ENCODE data around the gene SRD5A3.

The SRD5A3 gene

DNA sequence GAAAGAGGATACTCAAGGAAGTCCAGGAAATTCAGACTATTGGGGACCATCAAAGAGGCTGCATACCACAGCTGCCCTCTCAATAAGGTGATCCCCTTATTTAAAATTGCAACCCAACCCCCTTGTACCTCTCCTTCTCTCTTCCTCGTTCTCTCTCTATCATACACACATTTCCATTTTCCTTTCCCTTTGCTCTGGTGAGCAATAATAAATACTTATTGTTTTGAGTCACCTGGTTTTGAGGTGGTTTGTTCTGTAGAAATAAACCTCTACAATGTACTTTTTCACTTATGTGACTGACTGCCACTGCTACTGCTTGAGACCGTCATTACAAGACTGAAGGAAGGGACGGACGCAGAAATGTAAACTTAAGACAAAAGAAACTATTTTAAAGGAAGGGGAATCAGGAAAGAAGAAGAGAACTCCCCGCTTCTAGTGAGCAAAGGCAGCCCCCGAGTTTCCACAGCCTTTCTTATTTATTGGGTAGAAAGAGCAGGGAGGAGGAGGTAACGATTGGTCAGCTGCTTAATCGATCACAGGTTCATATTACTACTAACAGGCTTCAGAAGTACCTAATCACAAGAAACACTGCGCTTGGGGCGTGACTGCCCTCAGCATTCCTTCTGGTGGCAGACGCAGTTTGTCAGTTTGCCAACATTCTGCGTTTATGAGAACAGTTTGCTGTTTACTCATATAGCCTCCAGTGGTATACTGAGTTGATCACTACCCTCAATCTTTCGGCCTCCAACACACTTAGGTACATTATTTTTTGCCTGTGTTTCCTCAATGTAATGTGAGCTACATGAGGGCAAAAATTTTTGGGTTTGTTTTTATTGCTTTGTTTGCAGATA lies 32.8 kb downstream of the SRD5A3 start:
- DNase-seq: no peak

DNA sequence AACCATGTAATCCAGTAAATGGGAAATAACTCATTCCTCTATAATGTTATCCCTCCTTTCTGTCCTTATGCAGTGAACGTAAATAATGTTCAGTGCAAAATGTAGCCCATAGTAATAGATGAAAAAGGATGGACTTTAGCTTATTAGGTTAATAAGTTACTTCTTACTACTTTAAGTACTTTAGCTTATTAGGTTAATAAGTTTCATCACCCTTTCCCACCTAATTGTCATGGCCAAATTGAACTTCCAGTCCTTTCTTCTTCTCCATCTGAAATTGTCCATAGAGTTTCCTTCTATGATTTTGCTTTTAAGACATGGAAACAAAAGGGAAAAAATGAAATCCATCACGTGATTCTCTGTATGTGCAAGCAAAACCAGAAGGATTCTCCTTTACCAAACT lies 34.5 kb downstream of the SRD5A3 start:
- no peak for DNase-seq

DNA sequence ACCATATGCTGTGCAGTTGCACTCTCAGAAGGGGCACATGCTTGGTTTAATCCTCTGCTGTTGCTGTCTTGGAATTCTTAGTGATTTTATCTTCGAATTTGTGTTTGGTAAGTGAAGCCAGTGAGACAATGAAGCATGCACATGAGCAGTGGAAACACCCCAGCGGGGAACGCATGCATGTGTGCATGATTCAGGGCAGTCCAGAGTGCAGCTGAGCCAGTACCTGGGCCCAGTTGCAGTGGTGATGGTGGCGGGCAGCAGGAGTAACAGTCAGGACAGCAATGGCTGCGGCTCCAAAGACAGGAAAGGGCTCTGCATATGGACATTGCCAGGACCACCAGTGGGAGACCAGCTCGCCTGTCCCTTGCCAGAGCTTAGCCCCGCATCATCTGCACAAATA lies 35.5 kb downstream of the SRD5A3 start:
- DNase-seq: no peak

DNA sequence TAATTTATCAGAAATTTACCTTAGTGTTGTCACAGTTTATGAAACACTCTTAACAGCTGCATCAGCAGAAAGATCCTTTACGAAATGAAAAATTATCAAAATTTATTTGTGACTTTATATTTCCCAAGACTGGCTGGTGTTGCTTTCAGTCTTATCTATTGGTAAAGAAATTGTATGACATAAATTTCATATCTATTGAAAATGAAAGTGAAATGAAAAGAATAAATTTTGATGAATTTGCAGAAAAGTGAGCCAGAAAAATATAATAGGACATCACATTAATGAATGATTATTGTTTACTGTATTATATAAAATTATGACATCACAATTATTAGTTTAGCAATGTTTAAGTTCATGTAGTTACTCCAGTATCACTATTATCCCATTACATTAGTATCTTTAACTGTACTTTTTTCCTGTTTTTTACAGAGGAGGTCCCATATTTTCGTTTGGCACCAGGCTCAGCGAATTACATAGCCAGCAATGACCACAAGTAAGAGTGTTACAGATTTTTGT lies 36.5 kb downstream of the SRD5A3 start:
- DNase-seq: no peak

DNA sequence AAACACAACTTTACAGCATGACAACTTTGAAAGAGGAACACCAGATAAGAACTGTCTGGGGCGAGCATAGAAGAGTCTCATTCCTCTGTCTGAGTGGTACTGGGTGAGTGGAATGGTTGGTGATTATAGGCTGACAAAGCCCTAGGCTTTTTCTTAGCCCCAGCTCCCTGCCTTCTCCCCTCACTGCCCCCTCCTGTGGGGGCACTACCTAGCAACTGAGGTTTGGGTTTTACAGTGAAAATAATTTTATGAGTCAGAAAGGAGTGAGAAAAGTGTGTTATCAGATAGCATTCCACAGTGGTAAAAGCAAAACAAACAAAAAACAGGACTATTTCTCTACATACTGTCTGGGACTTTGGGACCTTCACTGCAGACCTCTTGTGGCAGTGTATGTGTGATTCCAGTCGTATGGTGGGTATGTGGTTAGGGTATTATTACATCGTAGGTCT lies 39.2 kb downstream of the SRD5A3 start:
- no peak for DNase-seq

DNA sequence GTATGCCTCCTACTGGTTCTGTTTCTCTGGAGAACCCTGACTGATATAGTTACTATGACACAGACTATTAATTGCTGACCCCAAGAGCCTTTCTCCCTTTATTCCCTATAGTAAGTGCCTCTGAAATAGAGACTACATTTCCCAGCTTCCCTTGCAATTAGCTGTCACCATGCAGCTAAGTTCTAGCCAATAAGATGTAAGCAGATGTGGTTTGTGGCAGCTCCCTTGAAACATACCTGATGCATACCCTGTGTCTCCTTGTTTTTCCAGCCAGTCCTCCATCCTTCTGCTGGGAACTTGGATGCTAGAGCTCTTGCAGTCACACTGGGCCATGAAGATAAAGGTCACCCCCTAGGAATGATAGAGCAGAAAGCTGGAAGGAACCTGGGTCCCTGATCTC lies 40.0 kb downstream of the SRD5A3 start:
- no peak for DNase-seq

DNA sequence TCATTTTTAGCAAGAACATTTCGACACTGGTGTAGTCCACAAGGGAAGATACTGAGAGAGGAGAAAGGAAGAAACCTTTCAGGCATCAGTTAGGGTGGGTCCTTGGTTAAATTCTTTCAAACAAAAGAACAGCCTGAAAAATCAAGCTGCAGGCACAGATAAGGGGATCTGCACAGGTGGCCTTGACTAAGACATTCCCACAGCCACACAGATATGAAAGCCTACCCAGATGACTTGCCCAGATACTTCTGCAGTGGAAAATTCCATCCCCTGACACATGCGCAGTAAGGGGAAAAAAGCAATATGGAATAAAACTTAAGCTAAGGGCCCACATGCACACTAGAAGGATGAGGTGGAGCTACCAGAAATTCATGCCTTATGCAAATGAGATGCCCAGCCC lies 40.8 kb downstream of the SRD5A3 start:
- DNase-seq: no peak

DNA sequence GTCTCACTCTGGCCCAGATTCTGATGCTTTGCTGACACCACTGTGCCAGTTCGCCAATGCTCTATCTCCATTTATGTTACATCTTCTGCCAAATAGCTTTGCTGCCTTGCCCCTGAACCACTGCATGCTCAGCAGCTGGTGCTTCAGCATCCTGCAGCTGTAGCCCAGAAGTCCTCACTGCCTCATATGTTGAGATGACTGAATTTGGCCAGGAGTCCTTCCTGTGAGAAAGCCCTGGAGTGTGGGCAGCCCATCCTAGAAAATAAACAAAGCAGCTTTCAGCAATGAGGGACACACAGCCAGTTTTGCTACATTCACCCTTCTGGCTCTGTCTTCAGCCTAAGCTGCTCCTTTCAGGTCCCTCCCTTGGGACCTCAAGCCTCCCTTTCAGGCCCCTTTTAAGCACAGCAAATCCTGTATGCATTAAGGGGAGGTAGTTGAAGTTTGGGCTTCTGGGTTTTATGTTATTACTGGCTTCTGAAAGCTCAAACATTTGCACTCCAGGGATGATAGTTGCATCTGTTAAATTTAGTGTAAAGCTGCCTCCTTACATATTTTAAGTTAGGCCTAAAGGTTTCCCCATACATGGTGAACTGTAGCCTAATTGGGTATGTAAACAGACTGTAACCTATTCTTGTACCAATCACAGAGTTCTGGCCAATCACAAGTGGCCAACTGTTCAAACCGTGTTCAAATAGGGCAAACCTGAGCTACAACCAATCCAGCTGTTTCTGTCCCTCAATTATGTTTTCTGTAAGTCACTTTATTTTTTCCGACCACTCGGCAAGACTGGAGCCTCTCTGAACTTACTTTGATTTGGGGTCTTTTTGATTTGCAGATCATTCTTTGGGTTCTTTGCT lies 47.6 kb downstream of the SRD5A3 start:
- DNase-seq: no peak

DNA sequence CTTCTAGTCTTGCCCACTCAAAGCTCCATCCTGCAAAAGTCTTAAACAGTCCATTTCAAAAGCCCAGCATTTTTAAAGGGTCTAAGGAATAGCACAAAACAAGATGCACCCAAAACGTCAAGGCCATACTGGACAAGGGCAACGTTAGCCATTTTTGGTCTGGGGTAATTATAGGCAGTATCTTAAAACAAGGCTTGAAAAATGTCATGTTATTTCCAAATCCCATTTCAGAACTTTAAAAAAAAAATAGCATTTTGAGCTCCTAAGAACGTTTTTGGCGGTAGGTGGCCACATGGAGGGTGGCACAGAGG lies 49.1 kb downstream of the SRD5A3 start:
- no peak for DNase-seq

DNA sequence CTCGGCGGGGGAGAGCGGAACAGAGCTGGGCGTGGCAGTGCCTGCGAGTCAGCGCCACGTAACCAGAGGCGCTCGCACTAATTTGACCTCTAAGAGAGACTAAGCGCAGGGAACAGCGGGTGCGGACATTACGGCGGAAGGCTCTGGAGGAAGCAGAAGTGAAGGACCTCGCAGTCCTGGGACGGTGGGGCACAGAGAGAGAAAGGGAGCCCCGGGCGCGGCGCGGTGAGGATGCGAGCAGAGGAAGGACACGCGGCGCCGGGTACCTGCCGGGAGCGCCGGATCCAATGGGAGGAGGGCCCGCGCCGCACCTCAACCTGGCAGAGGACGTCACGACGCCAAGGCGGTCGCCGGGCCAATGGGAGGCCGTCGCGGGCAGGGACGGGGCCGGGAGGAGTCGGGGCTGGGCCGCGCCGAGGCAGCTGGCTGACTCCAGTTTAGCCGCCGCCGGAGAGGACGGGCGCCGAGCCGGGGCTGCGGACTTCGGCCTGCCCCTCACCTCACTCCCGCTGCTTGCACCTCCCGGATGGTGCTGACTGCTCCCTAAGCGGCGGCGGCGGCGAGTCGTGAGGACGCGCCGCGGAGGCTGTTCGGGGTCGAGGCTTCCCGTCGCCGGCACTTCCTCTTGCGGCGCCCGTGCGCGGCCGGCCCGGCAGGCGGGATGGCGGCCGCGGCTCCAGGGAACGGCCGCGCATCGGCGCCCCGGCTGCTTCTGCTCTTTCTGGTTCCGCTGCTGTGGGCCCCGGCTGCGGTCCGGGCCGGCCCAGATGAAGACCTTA lies 49.7 kb downstream of the SRD5A3 start, which contains the start of gene TMEM165:
Gene TMEM165, plus strand, starts transcription at position 429 of the 779 bp plus-strand sequence. Its CDS starts 233 bp downstream, at position 662.
- DNase-seq: peak; percentile 92

DNA sequence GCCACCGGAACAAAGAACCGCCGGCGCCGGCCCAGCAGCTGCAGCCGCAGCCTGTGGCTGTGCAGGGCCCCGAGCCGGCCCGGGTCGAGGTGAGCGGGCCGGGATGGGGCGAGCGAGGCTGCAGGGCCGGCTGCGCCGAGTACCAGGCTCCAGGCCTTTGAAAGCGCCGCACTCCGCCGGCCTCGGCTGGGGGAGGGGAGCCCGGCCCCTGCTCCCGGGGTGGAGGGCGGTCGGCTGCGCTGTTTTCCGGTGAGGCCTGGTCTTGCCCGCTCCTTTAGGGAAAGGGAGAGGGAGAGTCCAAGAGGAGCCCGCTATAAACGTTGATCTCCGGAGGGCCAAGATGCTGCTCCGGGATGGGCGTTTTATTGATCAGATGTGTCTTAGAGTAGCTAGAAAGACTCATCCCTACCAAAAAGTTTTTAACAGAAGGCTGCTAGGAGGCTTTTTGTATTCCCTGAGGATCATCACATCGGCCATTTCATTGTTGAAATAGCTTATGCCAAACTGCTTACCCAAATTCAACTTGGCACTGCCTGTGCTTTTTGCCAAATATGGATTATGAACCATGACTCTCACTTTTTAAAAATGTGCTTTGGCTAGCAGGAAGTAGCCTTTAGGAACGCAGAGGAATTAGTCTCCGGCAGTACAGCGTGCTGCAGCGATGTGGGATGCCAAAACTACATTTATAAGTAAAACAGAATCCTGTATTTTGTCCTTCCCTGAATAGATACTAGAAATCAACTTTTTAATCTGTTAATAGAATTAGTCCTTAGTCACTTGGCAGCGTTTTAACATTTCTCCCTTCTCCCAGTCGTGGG lies 50.5 kb downstream of the SRD5A3 start:
- DNase-seq: peak; percentile 34

DNA sequence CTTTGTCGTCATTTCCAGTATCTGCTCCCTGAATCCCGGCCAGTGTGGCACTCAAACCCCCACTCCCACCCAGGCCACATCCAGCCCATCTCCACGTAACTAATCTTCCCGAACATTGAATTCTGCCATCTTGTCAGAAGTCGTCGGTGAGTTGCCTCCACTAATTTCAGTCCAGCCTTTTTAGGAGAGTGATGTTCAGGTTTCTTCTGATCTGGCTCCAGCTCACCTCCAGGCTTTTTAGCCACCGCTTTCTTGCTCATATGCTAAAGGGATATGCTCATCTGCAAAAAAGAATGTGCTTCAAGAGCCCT lies 51.0 kb downstream of the SRD5A3 start:
- DNase-seq: no peak

DNA sequence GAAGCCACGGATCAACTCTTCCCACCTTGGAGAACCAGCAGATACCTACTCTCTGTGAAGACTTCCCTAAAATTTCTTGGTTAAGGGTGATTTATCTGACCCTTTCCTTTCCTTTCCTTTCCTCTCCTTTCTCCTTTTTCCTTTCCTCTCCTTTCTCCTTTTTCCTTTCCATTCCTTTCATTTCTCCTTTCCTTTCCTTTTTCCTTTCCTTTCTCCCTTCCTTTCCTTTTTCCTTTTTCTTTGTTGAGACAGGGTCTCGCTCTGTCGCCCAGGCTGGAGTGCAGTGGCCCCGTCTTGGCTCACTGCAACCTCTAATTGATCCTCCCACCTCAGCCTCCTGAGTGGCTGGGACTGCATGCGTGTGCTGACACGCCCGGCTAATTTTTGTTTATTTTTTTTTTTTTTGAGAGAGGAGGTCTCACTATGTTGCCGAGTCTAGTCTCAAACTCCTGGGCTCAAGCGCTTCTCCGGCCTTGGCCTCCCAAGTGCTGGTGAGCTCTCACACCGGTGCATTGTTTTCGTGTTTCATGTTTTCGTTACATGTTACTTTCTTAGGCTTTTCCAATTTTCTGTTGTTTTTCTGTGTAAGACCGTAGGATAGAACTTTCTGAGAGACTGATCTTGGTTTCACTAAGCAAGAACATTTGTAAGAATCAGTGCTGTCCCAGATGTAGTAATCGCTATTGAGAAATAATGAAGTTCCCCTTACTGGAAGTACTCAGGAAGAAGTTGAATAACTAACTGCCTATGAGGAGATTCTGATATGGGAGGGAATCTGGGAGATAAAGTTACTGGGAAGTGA lies 51.7 kb downstream of the SRD5A3 start:
- DNase-seq: no peak

DNA sequence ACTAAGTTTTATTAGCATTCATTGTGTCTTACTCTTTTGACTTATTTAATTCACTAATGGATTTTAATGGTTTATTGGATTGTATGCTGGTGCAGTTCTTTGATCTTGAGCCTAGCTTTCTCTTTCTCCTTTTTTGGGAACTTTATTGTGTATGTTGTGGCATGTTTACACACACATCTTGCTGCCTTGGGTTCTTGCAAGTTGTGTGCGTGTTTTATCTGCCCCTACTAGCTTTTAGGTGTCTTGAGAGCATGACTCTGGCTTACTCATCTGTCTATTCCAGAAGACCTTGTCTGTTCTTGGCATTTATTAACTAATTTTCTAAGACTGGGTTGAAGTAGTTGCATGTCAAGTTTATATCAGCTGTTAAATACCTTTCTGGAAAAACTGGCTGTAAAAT lies 52.4 kb downstream of the SRD5A3 start:
- no peak for DNase-seq

DNA sequence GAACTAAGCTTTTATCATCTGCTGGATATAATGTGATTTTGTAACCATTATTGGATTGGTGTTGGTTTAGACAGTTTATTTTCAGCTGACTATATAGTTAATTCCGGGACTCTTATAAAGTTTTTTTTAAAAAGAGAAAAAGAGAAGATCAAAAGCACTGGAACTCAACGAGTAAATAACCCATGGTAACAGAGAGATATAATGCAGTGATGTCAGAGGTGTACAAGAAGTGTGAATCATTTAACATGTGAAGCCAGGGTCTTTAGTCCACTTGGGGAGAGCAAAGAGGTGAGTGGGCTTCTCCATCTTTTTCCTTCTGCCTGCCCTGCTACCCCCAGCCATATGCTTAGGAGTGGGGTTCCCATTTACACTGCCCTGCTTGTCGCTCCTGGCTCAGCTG lies 52.9 kb downstream of the SRD5A3 start:
- DNase-seq: no peak

DNA sequence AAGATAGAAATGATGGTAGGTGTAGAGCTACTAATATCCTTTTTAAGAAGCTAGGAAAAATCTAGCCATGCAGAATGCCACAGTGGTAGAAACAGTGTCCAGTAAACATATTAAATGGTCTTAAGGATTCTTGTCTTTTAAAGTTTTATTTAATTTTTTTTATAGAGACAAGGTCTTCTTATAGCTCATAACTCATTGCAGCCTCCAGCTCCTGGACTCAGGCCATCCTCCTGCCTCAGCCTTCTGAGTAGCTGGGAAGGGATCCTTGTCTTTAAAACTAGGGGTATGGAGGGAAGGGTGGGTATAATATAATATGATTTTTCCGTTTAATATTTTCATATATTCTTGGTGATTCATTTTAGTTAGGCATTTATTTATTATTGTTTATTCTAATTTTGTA lies 53.5 kb downstream of the SRD5A3 start:
- DNase-seq: no peak

DNA sequence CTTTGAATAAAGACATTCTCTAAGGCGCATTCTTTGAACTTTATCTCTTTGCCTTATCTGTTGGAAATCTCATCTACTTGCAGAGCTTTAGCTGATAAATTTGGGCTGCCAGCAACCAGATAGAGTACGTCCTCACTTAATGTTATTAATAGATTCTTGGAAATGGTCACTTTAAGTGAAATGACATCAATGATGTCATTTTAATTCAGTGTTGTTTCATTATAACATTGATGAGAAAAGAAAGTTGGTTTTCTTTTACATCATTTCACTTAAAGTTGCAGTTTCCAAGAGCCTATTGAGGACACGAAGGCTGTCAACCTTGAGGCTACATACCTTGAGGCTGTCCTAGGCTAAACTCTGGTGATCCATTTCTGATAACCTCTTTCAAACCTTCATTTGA lies 59.0 kb downstream of the SRD5A3 start:
- no peak for DNase-seq

DNA sequence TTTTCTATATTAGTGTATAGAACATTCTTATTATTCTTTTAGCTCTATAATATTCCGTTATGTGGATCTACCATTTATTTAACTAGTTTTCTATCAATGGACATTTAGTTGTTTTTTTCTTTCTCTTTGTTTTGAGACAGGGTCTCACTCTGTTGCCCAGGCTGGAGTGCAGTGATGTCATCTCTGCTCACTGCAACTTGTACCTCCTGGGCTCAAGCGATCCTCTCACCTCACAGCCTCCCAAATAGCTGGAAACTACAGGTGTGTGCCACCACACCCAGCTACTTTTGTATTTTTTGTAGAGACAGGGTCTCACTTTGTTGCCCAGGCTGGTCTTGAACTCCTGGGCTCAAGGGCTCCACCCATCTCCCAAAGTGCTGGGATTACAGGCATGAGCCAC lies 60.5 kb downstream of the SRD5A3 start:
- no peak for DNase-seq

DNA sequence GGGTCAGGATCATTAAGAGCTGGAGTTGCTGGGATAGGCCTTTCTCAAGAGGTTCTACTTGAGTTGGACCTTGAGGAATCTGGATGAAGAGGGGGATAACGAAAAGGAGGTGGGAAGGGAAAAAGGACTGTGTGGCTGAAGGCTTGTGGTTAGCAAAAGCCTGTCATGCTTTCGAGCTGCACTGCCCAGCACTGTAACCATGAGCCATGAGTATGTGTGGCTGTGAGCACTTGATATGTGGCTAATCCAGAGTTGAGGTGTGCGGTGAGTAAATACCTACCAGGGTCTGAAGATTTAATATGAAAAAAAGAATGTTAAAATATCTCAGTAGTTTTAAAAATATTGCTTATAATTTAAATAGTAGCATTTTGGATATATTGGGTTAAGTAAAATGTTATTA lies 61.1 kb downstream of the SRD5A3 start:
- no peak for DNase-seq

DNA sequence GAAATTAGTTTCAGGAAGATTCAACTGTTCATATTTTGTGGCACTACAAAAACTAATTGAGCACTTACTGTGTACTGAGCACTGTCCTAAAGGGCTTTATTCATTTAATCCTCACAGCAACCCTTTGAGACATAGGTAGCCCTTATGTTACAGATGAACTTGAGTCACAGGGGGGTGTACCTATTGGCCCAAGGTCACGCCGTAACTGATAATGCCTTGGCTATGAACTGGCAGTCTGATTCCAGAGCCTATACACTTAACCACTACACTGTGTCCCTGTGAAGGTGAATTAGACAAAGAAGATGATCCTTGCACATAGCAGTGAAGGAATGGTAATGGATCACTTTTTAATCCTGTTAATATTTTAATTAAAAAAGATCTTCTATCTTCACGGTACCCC lies 61.7 kb downstream of the SRD5A3 start:
- DNase-seq: no peak

DNA sequence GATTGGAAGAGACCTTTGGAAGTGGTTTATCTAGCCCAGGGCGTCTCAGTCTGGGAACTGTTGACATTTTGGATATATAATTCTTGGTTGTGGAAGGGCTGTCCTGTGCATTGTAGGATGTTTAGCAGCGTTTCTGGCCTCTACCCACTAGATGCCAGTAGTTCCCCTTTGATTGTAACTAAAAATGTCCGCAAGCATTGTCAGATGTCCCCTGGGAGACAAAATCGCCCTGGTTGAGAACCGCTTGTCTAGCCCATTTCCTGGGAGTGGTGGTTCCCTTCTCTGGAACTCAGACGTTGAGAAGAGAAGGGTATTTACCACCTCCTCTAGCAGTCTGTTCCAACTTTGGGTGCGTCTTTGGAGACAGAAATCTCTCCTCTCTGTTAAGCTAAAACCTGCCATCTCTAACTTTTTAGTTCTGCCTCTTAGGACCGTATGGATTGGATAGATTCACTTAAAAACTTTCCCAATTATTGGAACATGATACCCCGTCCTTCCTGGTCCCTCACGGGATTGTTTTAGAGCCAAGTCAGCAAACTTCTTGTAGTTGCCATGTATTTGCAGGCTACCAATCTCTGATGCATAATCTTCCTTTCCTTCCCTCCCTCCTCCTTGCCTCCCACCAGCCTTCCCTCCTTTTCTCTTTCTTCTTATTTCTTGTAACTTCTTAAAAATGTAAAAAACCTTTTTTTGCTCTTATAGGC lies 63.6 kb downstream of the SRD5A3 start:
- no peak for DNase-seq

Data from activated naive CD4-positive, alpha-beta T cell treated with Interleukin-2 at 50 U/mL for 16 hours (primary cell).